ENCODE results near the gene CD36. TPM values are rescaled to one million over a fixed set of nuclear protein-coding genes. Genes with fewer than 3 reads are reported as not detected.

Gene CD36
- total RNA-seq, 1 donor from 2014 or later = 1.7 TPM

GRCh38 chr7:80699045-80699638 lies 60.7 kb downstream of the CD36 start:
- no peak overlapping the region for H3K27ac Mint-ChIP-seq (ENCODE audit: unreplicated experiment)
- Histone ChIP-seq H3K4me1 (ENCODE audit: insufficient read depth, low read length) (peaks cover 12% of the 10 kb centered on the region), H3K4me2 (ENCODE audit: low read length) (peak overlapping the region; percentile 26), H3K27me3 (ENCODE audit: insufficient read depth, low read length) (no peaks in the 10 kb centered on the region), H3K9me3 (ENCODE audit: insufficient read depth, low read depth, low read length) (peaks cover 2% of the 10 kb centered on the region), H3K36me3 (ENCODE audit: insufficient read depth, low read length) (no peaks in the 10 kb centered on the region), H3K79me2 (ENCODE audit: insufficient read depth, low read length) (no peaks in the 10 kb centered on the region), H3K4me3 (ENCODE audit: insufficient read depth, low read depth, low read length) (no peak overlapping the region), H3K27ac (ENCODE audit: low read depth, low read length) (no peak overlapping the region), H4K20me1 (ENCODE audit: insufficient read depth, low read length) (no peaks in the 10 kb centered on the region), H2AFZ (ENCODE audit: low read depth, low read length) (peak overlapping the region; percentile 57), H3K9ac (ENCODE audit: low read length) (no peak overlapping the region)
- H3K27me3 Mint-ChIP-seq (ENCODE audit: low read depth, unreplicated experiment) = no peaks in the 10 kb centered on the region
- H3K9me3 Mint-ChIP-seq (ENCODE audit: unreplicated experiment) = peaks cover 7% of the 10 kb centered on the region
- no peaks in the 10 kb centered on the region for H3K36me3 Mint-ChIP-seq (ENCODE audit: low read depth, unreplicated experiment)
- FAIRE-seq (peak; percentile 77), DNase-seq (ENCODE audit: low read depth) (no peak)
- TF ChIP-seq CTCF (IDR thresholded peaks at IDR 0.05; ENCODE audit: insufficient read depth, low read depth, low read length) (peak; percentile 69), EZH2 (IDR thresholded peaks at IDR 0.05; ENCODE audit: insufficient read depth, low read length) (no peak)
- H3K4me3 Mint-ChIP-seq (ENCODE audit: unreplicated experiment) = no peak overlapping the region
- peaks cover 17% of the 10 kb centered on the region for H3K4me1 Mint-ChIP-seq (ENCODE audit: low read depth, unreplicated experiment)

- Mint-ChIP-seq H3K4me1 (ENCODE audit: low read depth, unreplicated experiment) (peaks cover 17% of the 10 kb centered on the region), H3K9me3 (ENCODE audit: unreplicated experiment) (peaks cover 4% of the 10 kb centered on the region), H3K27ac (ENCODE audit: unreplicated experiment) (no peak overlapping the region), H3K36me3 (ENCODE audit: low read depth, unreplicated experiment) (no peaks in the 10 kb centered on the region), H3K4me3 (ENCODE audit: unreplicated experiment) (no peak overlapping the region), H3K27me3 (ENCODE audit: low read depth, unreplicated experiment) (no peaks in the 10 kb centered on the region)
- Histone ChIP-seq H3K79me2 (ENCODE audit: insufficient read depth, low read length) (no peaks in the 10 kb centered on the region), H3K27me3 (ENCODE audit: insufficient read depth, low read length) (no peaks in the 10 kb centered on the region), H3K27ac (ENCODE audit: low read depth, low read length) (no peak overlapping the region), H2AFZ (ENCODE audit: low read depth, low read length) (peak overlapping the region; percentile 57), H3K9me3 (ENCODE audit: insufficient read depth, low read depth, low read length) (peaks cover 1% of the 10 kb centered on the region), H3K4me1 (ENCODE audit: insufficient read depth, low read length) (peaks cover 12% of the 10 kb centered on the region), H3K4me3 (ENCODE audit: insufficient read depth, low read depth, low read length) (no peak overlapping the region), H3K4me2 (ENCODE audit: low read length) (peak overlapping the region; percentile 26), H3K9ac (ENCODE audit: low read length) (no peak overlapping the region), H4K20me1 (ENCODE audit: insufficient read depth, low read length) (no peaks in the 10 kb centered on the region), H3K36me3 (ENCODE audit: insufficient read depth, low read length) (no peaks in the 10 kb centered on the region)
- no peak for TF ChIP-seq CTCF (IDR thresholded peaks at IDR 0.05; ENCODE audit: insufficient read depth, low read depth, low read length)
- TF ChIP-seq EZH2 (IDR thresholded peaks at IDR 0.05; ENCODE audit: insufficient read depth, low read length) = no peak
- FAIRE-seq (peak; percentile 39), DNase-seq (ENCODE audit: low read depth) (peak; percentile 54)
Observed at GRCh38 chr7:80699721-80700256, 61.3 kb downstream of the CD36 start.

- H3K4me1 ChIP-seq (ENCODE audit: insufficient read depth, low read length) = peaks cover 12% of the 10 kb centered on the region
- H3K79me2 ChIP-seq (ENCODE audit: insufficient read depth, low read length) = no peaks in the 10 kb centered on the region
- no peaks in the 10 kb centered on the region for H3K36me3 ChIP-seq (ENCODE audit: insufficient read depth, low read length)
- peak; percentile 76 for FAIRE-seq
- no peak overlapping the region for H3K4me2 ChIP-seq (ENCODE audit: low read length)
- Mint-ChIP-seq H3K27me3 (ENCODE audit: low read depth, unreplicated experiment) (no peaks in the 10 kb centered on the region), H3K9me3 (ENCODE audit: unreplicated experiment) (no peaks in the 10 kb centered on the region), H3K4me1 (ENCODE audit: low read depth, unreplicated experiment) (peaks cover 17% of the 10 kb centered on the region), H3K27ac (ENCODE audit: unreplicated experiment) (no peak overlapping the region), H3K4me3 (ENCODE audit: unreplicated experiment) (no peak overlapping the region), H3K36me3 (ENCODE audit: low read depth, unreplicated experiment) (no peaks in the 10 kb centered on the region)
- no peak overlapping the region for H3K4me3 ChIP-seq (ENCODE audit: insufficient read depth, low read depth, low read length)
- no peaks in the 10 kb centered on the region for H3K27me3 ChIP-seq (ENCODE audit: insufficient read depth, low read length)
- no peak overlapping the region for H2AFZ ChIP-seq (ENCODE audit: low read depth, low read length)
- TF ChIP-seq CTCF (IDR thresholded peaks at IDR 0.05; ENCODE audit: insufficient read depth, low read depth, low read length) (no peak), EZH2 (IDR thresholded peaks at IDR 0.05; ENCODE audit: insufficient read depth, low read length) (no peak)
- H4K20me1 ChIP-seq (ENCODE audit: insufficient read depth, low read length) = no peaks in the 10 kb centered on the region
- H3K9ac ChIP-seq (ENCODE audit: low read length) = no peak overlapping the region
- no peak for DNase-seq (ENCODE audit: low read depth)
- H3K27ac ChIP-seq (ENCODE audit: low read depth, low read length) = no peak overlapping the region
- no peaks in the 10 kb centered on the region for H3K9me3 ChIP-seq (ENCODE audit: insufficient read depth, low read depth, low read length)
Observed at GRCh38 chr7:80703272-80703671, 64.8 kb downstream of the CD36 start.

Data from astrocyte (in vitro differentiated cells and primary cell).